Activated CD8-positive, alpha-beta memory T cell treated with anti-CD3 and anti-CD28 coated beads, Interleukin-2, amount 50 U/mL, for 1 hour (primary cell): Measurements from ENCODE around the gene WTAP.
"Not testable (repeated sequence)": the region's sequence is repeated elsewhere in the genome, so short reads cannot be mapped to it uniquely, and the experiment has no call there.

Experiments
- DNase-seq: peaks from one replicate; pipeline ENCODE4 v3.0.0-alpha.2; 2020; ENCODE audit errors: extremely low read depth

The WTAP gene

GRCh38 chr6:159729598-159730331, 2.5 kb downstream of the WTAP start:
- no peak for DNase-seq

GRCh38 chr6:159730332-159730676, 3.0 kb downstream of the WTAP start:
- no peak for DNase-seq

- not testable (repeated sequence) for DNase-seq
Observed at GRCh38 chr6:159732550-159732949, 5.2 kb downstream of the WTAP start.

- DNase-seq, result not testable (repeated sequence)
Observed at GRCh38 chr6:159733395-159733794, 6.1 kb downstream of the WTAP start.

GRCh38 chr6:159736908-159737307, 9.6 kb downstream of the WTAP start:
- no peak for DNase-seq

GRCh38 chr6:159739341-159739740, 12.0 kb downstream of the WTAP start:
- DNase-seq, result no peak

- DNase-seq, result no peak
Observed at GRCh38 chr6:159742165-159742564, 14.9 kb downstream of the WTAP start.

GRCh38 chr6:159745081-159745480, 17.8 kb downstream of the WTAP start:
- DNase-seq, result no peak

GRCh38 chr6:159746759-159747158, 19.5 kb downstream of the WTAP start:
- DNase-seq, result no peak

GRCh38 chr6:159748127-159748526, 20.8 kb downstream of the WTAP start:
- not testable (repeated sequence) for DNase-seq

- DNase-seq, result no peak
Observed at GRCh38 chr6:159751448-159751847, 24.1 kb downstream of the WTAP start.

- DNase-seq, result no peak
Observed at GRCh38 chr6:159753081-159753872, 26.0 kb downstream of the WTAP start.

GRCh38 chr6:159754401-159754800, 27.1 kb downstream of the WTAP start:
- DNase-seq, result no peak

- DNase-seq, result no peak
Observed at GRCh38 chr6:159754959-159755914, 27.9 kb downstream of the WTAP start.

GRCh38 chr6:159756508-159756907, 29.2 kb downstream of the WTAP start:
- no peak for DNase-seq

- DNase-seq, result no peak
Observed at GRCh38 chr6:159758031-159759001, 31.0 kb downstream of the WTAP start.

GRCh38 chr6:159759645-159760044, 32.3 kb downstream of the WTAP start:
- DNase-seq, result no peak

- DNase-seq, result no peak
Observed at GRCh38 chr6:159760602-159761057, 33.3 kb downstream of the WTAP start.

GRCh38 chr6:159761129-159761872, 34.0 kb downstream of the WTAP start:
- DNase-seq, result no peak
